K562 (cell line): Measurements from ENCODE around the gene MYMX. TPM values are rescaled to one million over a fixed set of nuclear protein-coding genes. Genes with fewer than 3 reads are reported as not detected.

Source experiments
- BRD9 ChIP-seq: fragments of 450-650 bp; IDR thresholded peaks from 2 replicates; pipeline ENCODE4 v1.6.1; 2018; ENCODE audit warnings: low read depth; ENCODE audit not compliant: partially characterized antibody
- GABPA ChIP-seq: fragments of 200-800 bp; sonication (Bioruptor generic); conservative IDR thresholded peaks from 2 replicates; pipeline ENCODE4 v1.6.1; 2016; ENCODE audit warnings: low read depth, missing genetic modification characterization, missing compliant biosample characterization
- HCFC1 ChIP-seq: IDR thresholded peaks from 2 replicates; pipeline ENCODE4 v1.6.1; 2012; ENCODE audit warnings: low read depth, low read length, improper control_type of control experiment
- HDAC8 ChIP-seq: fragments of 450-650 bp; IDR thresholded peaks from 2 replicates; pipeline ENCODE4 v1.6.1; 2016; ENCODE audit warnings: mild to moderate bottlenecking, missing genetic modification characterization, moderate library complexity, missing compliant biosample characterization
- LARP7 ChIP-seq: fragments of 450-650 bp; IDR thresholded peaks from 2 replicates; pipeline ENCODE4 v1.6.1; 2016
- SAFB ChIP-seq: fragments of 200-400 bp; formaldehyde crosslinking; IDR thresholded peaks from 2 replicates; pipeline ENCODE4 v1.6.1; 2017; ENCODE audit warnings: low read depth, low read length, borderline replicate concordance
- SP1 ChIP-seq: sonication (generic); formaldehyde crosslinking; IDR thresholded peaks from 2 replicates; pipeline ENCODE4 v1.8.1; 2022; ENCODE audit warnings: mild to moderate bottlenecking, missing genetic modification reagents
- ZC3H8 ChIP-seq: fragments of 450-650 bp; IDR thresholded peaks from 2 replicates; pipeline ENCODE4 v1.6.1; 2017
- ZNF699 ChIP-seq: fragments of 250-450 bp; sonication (Bioruptor Pico); IDR thresholded peaks from 2 replicates; pipeline ENCODE4 v1.8.0; 2021; ENCODE audit warnings: mild to moderate bottlenecking, moderate library complexity; ENCODE audit not compliant: insufficient replicate concordance
- polyA plus RNA-seq, 8 experiments: library from polyadenylated mRNA; depleted of rRNA in 4 of 8; stranded (reverse) in 5 of 8; unstranded in 3 of 8; fragments of >200 nt; fragmentation: Nextera tagmentation in 2 of 8; fragmentation: Illumina TruSeq in 1 of 8; extraction: Ambion mirVana in 2 of 8; extraction: Trizol in 1 of 8; gene quantifications; 2 replicates each; pipeline versions ENCODE4 v1.2.1 to v1.2.3, GENCODE V29; 2011 to 2014; ENCODE audit warnings: inconsistent platforms in 1 of 8, missing spikeins in 1 of 8
- total RNA-seq, 7 experiments: library from RNA; depleted of rRNA in 6 of 7; stranded (reverse); fragments of >200 nt in 6 of 7; fragmentation: Illumina TruSeq in 2 of 7; extraction: Trizol in 2 of 7; gene quantifications; 2 replicates each; pipeline versions ENCODE4 v1.2.1 to v1.2.3, GENCODE V29; 2011 to 2021; ENCODE audit warnings: low replicate concordance in 1 of 7
- TF ChIP-seq, protein P1 (sequence below): fragments of 250-450 bp; sonication (Bioruptor Pico); IDR thresholded peaks from 2 replicates; pipeline ENCODE4 v1.9.0; 2021; ENCODE audit warnings: mild to moderate bottlenecking
- TF ChIP-seq, protein P2 (sequence below): fragments of 200-600 bp; sonication (generic); IDR thresholded peaks from one replicate; pipeline ENCODE4 v1.6.1; 2012; ENCODE audit warnings: mild to moderate bottlenecking, low read depth, low read length, inconsistent platforms
- TF ChIP-seq, protein P3 (sequence below): fragments of 450-650 bp; IDR thresholded peaks from 2 replicates; pipeline ENCODE4 v1.6.1; 2016; ENCODE audit warnings: missing biosample characterization, missing genetic modification characterization
- TF ChIP-seq, protein P4 (sequence below): fragments of 450-650 bp; formaldehyde crosslinking; IDR thresholded peaks from 2 replicates; pipeline ENCODE4 v1.4.0; 2020; ENCODE audit warnings: mild to moderate bottlenecking

MYMX gene
- total and polyA plus RNA-seq, 9 of the 15 experiments (the other 6 are each of a cell fraction or from before 2014, with no cell fraction given), result 0.12 TPM; not detected in 8

DNA sequence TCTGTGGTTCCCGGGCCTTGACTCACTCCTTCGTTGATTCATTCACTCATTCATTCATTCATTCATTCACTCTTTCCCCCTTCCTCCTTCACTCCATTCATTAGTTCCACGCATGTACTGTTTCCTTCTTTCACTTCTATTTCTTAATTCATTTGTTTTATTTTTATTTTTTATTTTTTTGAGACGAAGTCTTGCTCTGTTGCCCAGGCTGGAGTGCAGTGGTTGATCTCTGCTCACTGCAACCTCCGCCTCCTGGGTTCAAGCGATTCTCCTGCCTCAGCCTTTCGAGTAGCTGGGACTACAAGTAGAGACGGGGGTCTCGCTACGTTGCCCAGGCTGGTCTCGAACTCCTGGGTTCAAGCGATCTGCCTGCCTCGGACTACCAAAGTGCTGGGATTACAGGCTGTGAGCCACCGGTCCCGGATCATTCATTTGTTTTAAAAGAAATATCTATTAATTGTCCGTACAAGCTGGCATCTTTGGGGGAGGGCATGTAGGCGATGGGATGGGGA is 49.1 kb downstream of the MYMX start (continued):
- TF ChIP-seq ZNF699 (CRISPR knock-in tag) (no peak), SP1 (CRISPR knock-in tag) (peak; percentile 13; the same call in 1 of the 2 replicates), LARP7 (peak; percentile 93), GABPA (tag) (peak; percentile 29; the same call in 1 of the 2 replicates), BRD9 (peak; percentile 37), ZC3H8 (peak; percentile 53; the same call in 1 of the 2 replicates), SAFB (no peak), HDAC8 (no peak), HCFC1 (0 out of 2 replicates have a peak, but pooled peaks have one; percentile 25)
- TF ChIP-seq, protein P1, sequence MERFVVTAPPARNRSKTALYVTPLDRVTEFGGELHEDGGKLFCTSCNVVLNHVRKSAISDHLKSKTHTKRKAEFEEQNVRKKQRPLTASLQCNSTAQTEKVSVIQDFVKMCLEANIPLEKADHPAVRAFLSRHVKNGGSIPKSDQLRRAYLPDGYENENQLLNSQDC (CRISPR knock-in tag), result no peak
- TF ChIP-seq, protein P2, sequence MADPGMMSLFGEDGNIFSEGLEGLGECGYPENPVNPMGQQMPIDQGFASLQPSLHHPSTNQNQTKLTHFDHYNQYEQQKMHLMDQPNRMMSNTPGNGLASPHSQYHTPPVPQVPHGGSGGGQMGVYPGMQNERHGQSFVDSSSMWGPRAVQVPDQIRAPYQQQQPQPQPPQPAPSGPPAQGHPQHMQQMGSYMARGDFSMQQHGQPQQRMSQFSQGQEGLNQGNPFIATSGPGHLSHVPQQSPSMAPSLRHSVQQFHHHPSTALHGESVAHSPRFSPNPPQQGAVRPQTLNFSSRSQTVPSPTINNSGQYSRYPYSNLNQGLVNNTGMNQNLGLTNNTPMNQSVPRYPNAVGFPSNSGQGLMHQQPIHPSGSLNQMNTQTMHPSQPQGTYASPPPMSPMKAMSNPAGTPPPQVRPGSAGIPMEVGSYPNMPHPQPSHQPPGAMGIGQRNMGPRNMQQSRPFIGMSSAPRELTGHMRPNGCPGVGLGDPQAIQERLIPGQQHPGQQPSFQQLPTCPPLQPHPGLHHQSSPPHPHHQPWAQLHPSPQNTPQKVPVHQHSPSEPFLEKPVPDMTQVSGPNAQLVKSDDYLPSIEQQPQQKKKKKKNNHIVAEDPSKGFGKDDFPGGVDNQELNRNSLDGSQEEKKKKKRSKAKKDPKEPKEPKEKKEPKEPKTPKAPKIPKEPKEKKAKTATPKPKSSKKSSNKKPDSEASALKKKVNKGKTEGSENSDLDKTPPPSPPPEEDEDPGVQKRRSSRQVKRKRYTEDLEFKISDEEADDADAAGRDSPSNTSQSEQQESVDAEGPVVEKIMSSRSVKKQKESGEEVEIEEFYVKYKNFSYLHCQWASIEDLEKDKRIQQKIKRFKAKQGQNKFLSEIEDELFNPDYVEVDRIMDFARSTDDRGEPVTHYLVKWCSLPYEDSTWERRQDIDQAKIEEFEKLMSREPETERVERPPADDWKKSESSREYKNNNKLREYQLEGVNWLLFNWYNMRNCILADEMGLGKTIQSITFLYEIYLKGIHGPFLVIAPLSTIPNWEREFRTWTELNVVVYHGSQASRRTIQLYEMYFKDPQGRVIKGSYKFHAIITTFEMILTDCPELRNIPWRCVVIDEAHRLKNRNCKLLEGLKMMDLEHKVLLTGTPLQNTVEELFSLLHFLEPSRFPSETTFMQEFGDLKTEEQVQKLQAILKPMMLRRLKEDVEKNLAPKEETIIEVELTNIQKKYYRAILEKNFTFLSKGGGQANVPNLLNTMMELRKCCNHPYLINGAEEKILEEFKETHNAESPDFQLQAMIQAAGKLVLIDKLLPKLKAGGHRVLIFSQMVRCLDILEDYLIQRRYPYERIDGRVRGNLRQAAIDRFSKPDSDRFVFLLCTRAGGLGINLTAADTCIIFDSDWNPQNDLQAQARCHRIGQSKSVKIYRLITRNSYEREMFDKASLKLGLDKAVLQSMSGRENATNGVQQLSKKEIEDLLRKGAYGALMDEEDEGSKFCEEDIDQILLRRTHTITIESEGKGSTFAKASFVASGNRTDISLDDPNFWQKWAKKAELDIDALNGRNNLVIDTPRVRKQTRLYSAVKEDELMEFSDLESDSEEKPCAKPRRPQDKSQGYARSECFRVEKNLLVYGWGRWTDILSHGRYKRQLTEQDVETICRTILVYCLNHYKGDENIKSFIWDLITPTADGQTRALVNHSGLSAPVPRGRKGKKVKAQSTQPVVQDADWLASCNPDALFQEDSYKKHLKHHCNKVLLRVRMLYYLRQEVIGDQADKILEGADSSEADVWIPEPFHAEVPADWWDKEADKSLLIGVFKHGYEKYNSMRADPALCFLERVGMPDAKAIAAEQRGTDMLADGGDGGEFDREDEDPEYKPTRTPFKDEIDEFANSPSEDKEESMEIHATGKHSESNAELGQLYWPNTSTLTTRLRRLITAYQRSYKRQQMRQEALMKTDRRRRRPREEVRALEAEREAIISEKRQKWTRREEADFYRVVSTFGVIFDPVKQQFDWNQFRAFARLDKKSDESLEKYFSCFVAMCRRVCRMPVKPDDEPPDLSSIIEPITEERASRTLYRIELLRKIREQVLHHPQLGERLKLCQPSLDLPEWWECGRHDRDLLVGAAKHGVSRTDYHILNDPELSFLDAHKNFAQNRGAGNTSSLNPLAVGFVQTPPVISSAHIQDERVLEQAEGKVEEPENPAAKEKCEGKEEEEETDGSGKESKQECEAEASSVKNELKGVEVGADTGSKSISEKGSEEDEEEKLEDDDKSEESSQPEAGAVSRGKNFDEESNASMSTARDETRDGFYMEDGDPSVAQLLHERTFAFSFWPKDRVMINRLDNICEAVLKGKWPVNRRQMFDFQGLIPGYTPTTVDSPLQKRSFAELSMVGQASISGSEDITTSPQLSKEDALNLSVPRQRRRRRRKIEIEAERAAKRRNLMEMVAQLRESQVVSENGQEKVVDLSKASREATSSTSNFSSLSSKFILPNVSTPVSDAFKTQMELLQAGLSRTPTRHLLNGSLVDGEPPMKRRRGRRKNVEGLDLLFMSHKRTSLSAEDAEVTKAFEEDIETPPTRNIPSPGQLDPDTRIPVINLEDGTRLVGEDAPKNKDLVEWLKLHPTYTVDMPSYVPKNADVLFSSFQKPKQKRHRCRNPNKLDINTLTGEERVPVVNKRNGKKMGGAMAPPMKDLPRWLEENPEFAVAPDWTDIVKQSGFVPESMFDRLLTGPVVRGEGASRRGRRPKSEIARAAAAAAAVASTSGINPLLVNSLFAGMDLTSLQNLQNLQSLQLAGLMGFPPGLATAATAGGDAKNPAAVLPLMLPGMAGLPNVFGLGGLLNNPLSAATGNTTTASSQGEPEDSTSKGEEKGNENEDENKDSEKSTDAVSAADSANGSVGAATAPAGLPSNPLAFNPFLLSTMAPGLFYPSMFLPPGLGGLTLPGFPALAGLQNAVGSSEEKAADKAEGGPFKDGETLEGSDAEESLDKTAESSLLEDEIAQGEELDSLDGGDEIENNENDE, result no peak
- TF ChIP-seq, protein P3, sequence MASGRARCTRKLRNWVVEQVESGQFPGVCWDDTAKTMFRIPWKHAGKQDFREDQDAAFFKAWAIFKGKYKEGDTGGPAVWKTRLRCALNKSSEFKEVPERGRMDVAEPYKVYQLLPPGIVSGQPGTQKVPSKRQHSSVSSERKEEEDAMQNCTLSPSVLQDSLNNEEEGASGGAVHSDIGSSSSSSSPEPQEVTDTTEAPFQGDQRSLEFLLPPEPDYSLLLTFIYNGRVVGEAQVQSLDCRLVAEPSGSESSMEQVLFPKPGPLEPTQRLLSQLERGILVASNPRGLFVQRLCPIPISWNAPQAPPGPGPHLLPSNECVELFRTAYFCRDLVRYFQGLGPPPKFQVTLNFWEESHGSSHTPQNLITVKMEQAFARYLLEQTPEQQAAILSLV (tag), result no peak
- TF ChIP-seq, protein P4, sequence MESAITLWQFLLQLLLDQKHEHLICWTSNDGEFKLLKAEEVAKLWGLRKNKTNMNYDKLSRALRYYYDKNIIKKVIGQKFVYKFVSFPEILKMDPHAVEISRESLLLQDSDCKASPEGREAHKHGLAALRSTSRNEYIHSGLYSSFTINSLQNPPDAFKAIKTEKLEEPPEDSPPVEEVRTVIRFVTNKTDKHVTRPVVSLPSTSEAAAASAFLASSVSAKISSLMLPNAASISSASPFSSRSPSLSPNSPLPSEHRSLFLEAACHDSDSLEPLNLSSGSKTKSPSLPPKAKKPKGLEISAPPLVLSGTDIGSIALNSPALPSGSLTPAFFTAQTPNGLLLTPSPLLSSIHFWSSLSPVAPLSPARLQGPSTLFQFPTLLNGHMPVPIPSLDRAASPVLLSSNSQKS, result no peak
